GM18909 (cell line): Measurements from ENCODE around the gene ELFN2.

Source experiments
- ATAC-seq: cut with Tn5 transposase; IDR thresholded peaks from one replicate; pipeline ENCODE4 v1.9.1; 2021; ENCODE audit warnings: mild to moderate bottlenecking; ENCODE audit not compliant: unreplicated experiment, poor library complexity

ELFN2 gene

GRCh38 chr22:37428649-37429586, 1.6 kb upstream of the ELFN2 start:
- no peak for ATAC-seq

GRCh38 chr22:37427711-37428635, 694 bp upstream of the ELFN2 start:
- ATAC-seq: no peak

GRCh38 chr22:37426706-37427134, 559 bp downstream of the ELFN2 start:
- ATAC-seq: no peak

GRCh38 chr22:37425800-37426705, 1.2 kb downstream of the ELFN2 start:
- ATAC-seq: no peak

- ATAC-seq: no peak
Observed at GRCh38 chr22:37425369-37425768, 1.9 kb downstream of the ELFN2 start.

GRCh38 chr22:37423283-37423682, 4.0 kb downstream of the ELFN2 start:
- no peak for ATAC-seq

GRCh38 chr22:37421468-37421877, 5.8 kb downstream of the ELFN2 start:
- ATAC-seq: no peak

GRCh38 chr22:37420686-37421467, 6.4 kb downstream of the ELFN2 start:
- no peak for ATAC-seq

GRCh38 chr22:37419969-37420685, 7.2 kb downstream of the ELFN2 start:
- ATAC-seq: no peak

- no peak for ATAC-seq
Observed at GRCh38 chr22:37419370-37419968, 7.8 kb downstream of the ELFN2 start.

- ATAC-seq: no peak
Observed at GRCh38 chr22:37418627-37419369, 8.5 kb downstream of the ELFN2 start.

- ATAC-seq: no peak
Observed at GRCh38 chr22:37417677-37418348, 9.5 kb downstream of the ELFN2 start.

GRCh38 chr22:37417264-37417663, 10.0 kb downstream of the ELFN2 start:
- ATAC-seq: no peak

- ATAC-seq: no peak
Observed at GRCh38 chr22:37416827-37417226, 10.5 kb downstream of the ELFN2 start.

GRCh38 chr22:37416389-37416788, 10.9 kb downstream of the ELFN2 start:
- ATAC-seq: no peak

GRCh38 chr22:37415210-37415609, 12.1 kb downstream of the ELFN2 start:
- ATAC-seq: no peak

- ATAC-seq: no peak
Observed at GRCh38 chr22:37414288-37414687, 13.0 kb downstream of the ELFN2 start.
